Measurements from ENCODE around the gene RGS5.

DNA sequence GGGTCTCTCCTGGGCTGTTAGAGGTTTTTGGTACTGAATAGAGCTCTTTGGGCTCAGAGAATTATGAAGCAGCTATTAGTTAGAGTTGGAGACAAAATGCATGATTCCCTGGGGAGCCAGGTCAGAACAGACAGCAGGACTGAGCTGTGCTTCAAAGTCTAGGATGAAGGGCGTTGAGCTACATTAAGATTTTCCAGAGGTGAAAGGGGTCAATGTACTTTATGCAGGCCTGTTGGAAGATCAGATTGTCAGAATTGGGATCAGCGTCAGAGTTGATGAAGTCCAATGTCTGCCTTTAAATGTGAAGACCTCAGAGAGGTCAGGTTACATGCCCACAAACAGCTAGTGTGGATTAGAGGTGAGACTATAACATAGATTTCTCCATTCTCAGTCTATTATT is 53.8 kb downstream of the RGS5 start:
- no peak for TF ChIP-seq POLR2A (IDR thresholded peaks at IDR 0.05)
- TF ChIP-seq, protein P1, sequence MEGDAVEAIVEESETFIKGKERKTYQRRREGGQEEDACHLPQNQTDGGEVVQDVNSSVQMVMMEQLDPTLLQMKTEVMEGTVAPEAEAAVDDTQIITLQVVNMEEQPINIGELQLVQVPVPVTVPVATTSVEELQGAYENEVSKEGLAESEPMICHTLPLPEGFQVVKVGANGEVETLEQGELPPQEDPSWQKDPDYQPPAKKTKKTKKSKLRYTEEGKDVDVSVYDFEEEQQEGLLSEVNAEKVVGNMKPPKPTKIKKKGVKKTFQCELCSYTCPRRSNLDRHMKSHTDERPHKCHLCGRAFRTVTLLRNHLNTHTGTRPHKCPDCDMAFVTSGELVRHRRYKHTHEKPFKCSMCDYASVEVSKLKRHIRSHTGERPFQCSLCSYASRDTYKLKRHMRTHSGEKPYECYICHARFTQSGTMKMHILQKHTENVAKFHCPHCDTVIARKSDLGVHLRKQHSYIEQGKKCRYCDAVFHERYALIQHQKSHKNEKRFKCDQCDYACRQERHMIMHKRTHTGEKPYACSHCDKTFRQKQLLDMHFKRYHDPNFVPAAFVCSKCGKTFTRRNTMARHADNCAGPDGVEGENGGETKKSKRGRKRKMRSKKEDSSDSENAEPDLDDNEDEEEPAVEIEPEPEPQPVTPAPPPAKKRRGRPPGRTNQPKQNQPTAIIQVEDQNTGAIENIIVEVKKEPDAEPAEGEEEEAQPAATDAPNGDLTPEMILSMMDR (IDR thresholded peaks at IDR 0.05), result no peak

Measured in right lobe of liver (tissue), 4 donors.